Left lobe of liver (tissue), 2 donors: Measurements from ENCODE around the gene SLA2. TPM values are rescaled to one million over a fixed set of nuclear protein-coding genes. Genes with fewer than 3 reads are reported as not detected.
A peak's percentile ranks its signal among the peaks of the same experiment; 100 is the strongest.
"Not testable (repeated sequence)": the region's sequence is repeated elsewhere in the genome, so short reads cannot be mapped to it uniquely, and the experiment has no call there.

Experiments used
- ATAC-seq: fragments of 200-7000 bp; cut with Tn5 transposase; one replicate; pipeline ENCODE4 v1.9.1; 2020; ENCODE audit warnings: mild to moderate bottlenecking, moderate library complexity
- DNase-seq: peaks from one replicate; pipeline ENCODE4 v3.0.0-alpha.2; 2020; ENCODE audit warnings: low spot score
- total RNA-seq: library from RNA; stranded (reverse); gene quantifications from one replicate; pipeline ENCODE4 v1.2.1, GENCODE V29; 2021
- donor health status: DM: no; HTN: no; CAD: no; lungs with moderate emphysema.
- donor health status: DM: no; HTN: yes; CAD: no.

Gene SLA2
- total RNA-seq: 0.30 TPM

- DNase-seq: no peak
Measured at GRCh38 chr20:36645998-36646397, at the start of gene SLA2. Gene SLA2 (minus strand): TSS chr20:36646196. CDS start chr20:36641335, 4,861 bp downstream.

GRCh38 chr20:36695467-36695866 is 49.5 kb upstream of the SLA2 start:
- not testable (repeated sequence) for ATAC-seq, DNase-seq

More at GRCh38 chr20:36645998-36646397, at the start of gene SLA2:
- ATAC-seq: no peak

- no peak for DNase-seq
- no peak for ATAC-seq
Measured at GRCh38 chr20:36688630-36689029, 42.6 kb upstream of the SLA2 start.

- DNase-seq (no peak), ATAC-seq (no peak)
Measured at GRCh38 chr20:36687850-36688249, 41.9 kb upstream of the SLA2 start.

- no peak for ATAC-seq
Measured at GRCh38 chr20:36686944-36687343, 40.9 kb upstream of the SLA2 start.

GRCh38 chr20:36686504-36686903 is 40.5 kb upstream of the SLA2 start:
- DNase-seq (no peak), ATAC-seq (no peak)

More at GRCh38 chr20:36686944-36687343, 40.9 kb upstream of the SLA2 start:
- DNase-seq: no peak

- DNase-seq: no peak
- no peak for ATAC-seq
Measured at GRCh38 chr20:36684747-36685146, 38.8 kb upstream of the SLA2 start.

GRCh38 chr20:36682311-36682710 is 36.3 kb upstream of the SLA2 start:
- DNase-seq (no peak), ATAC-seq (no peak)

- ATAC-seq (no peak), DNase-seq (no peak)
Measured at GRCh38 chr20:36677422-36677771, 31.4 kb upstream of the SLA2 start.

- no peak for ATAC-seq
- no peak for DNase-seq
Measured at GRCh38 chr20:36676701-36677421, 30.9 kb upstream of the SLA2 start.

GRCh38 chr20:36675545-36675944 is 29.5 kb upstream of the SLA2 start:
- DNase-seq, ATAC-seq: not testable (repeated sequence)

- ATAC-seq (no peak), DNase-seq (no peak)
Measured at GRCh38 chr20:36672991-36673390, 27.0 kb upstream of the SLA2 start.

GRCh38 chr20:36670665-36671357 is 24.8 kb upstream of the SLA2 start:
- ATAC-seq (peak; percentile 75), DNase-seq (no peak)

GRCh38 chr20:36666181-36666740 is 20.3 kb upstream of the SLA2 start:
- ATAC-seq (no peak), DNase-seq (no peak)

- DNase-seq (no peak), ATAC-seq (no peak)
Measured at GRCh38 chr20:36663031-36663430, 17.0 kb upstream of the SLA2 start.

- no peak for DNase-seq
Measured at GRCh38 chr20:36658300-36658699, 12.3 kb upstream of the SLA2 start.

GRCh38 chr20:36656733-36657132 is 10.7 kb upstream of the SLA2 start:
- DNase-seq: no peak
- no peak for ATAC-seq

More at GRCh38 chr20:36658300-36658699, 12.3 kb upstream of the SLA2 start:
- ATAC-seq: no peak

- no peak for DNase-seq
- no peak for ATAC-seq
Measured at GRCh38 chr20:36655004-36655403, 9.0 kb upstream of the SLA2 start.

GRCh38 chr20:36654506-36654905 is 8.5 kb upstream of the SLA2 start:
- DNase-seq (no peak), ATAC-seq (no peak)

- ATAC-seq: no peak
- DNase-seq: no peak
Measured at GRCh38 chr20:36653456-36653855, 7.5 kb upstream of the SLA2 start.

GRCh38 chr20:36647196-36648121 is 1.5 kb upstream of the SLA2 start:
- DNase-seq: no peak
- ATAC-seq: no peak
